Body of pancreas (tissue), 4 donors: Measurements from ENCODE around the gene PIP5K1A. TPM values are rescaled to one million over a fixed set of nuclear protein-coding genes. Genes with fewer than 3 reads are reported as not detected.

Experiments used
- ATAC-seq: fragments of 150-250 bp; one replicate; pipeline ENCODE4 v1.9.1; 2016
- DNase-seq, 4 donors: peaks; one replicate each; pipeline ENCODE4 v3.0.0-alpha.2; 2019
- H3K27ac ChIP-seq, 4 donors: fragments of 200-600 bp; sonication (generic); 1 replicate in 3 of 4; 2 replicates in 1 of 4; pipeline versions ENCODE4 v1.5.1 to v1.6.1; 2016 to 2019; ENCODE audit warnings: mild to moderate bottlenecking in 1 of 4, mixed read lengths in 1 of 4, moderate library complexity in 1 of 4
- H3K27me3 ChIP-seq, 2 donors: fragments of 200-600 bp; sonication (generic); one replicate each; pipeline ENCODE4 v1.6.0; 2016; ENCODE audit warnings: mild to moderate bottlenecking in 1 of 2
- H3K36me3 ChIP-seq, 2 donors: fragments of 200-600 bp; sonication (generic); replicated peaks in 1 of 2; 2 replicates each; pipeline ENCODE4 v1.5.1; 2016; ENCODE audit warnings: low read depth in 2 of 2; ENCODE audit not compliant: insufficient read depth in 1 of 2
- H3K4me1 ChIP-seq: fragments of 200-600 bp; sonication (generic); one replicate; pipeline ENCODE4 v1.6.0; 2016
- H3K4me3 ChIP-seq, 2 donors: fragments of 200-600 bp; sonication (generic); 1 replicate in 1 of 2; 2 replicates in 1 of 2; pipeline ENCODE4 v1.5.1; 2016 to 2019
- H3K9me3 ChIP-seq, 3 donors: fragments of 200-600 bp; sonication (generic); 1 replicate in 2 of 3; 2 replicates in 1 of 3; pipeline ENCODE4 v1.5.1; 2016
- POLR2A ChIP-seq, 3 donors: fragments of 450-650 bp; IDR thresholded peaks; one replicate each; pipeline ENCODE4 v1.6.1; 2016; ENCODE audit warnings: antibody characterized with exemption in 3 of 3, mild to moderate bottlenecking in 2 of 3
- WGBS, 2 donors: methylation state at CpG; one replicate each; pipeline ENCODE4 v1.1.5; 2017; 5-methylcytosine and 5-hydroxymethylcytosine counted together
- intact Hi-C: fragments of 100-400 bp; cut with DNase I; formaldehyde crosslinking; loops from one replicate; pipeline ENCODE4 v1.15.1; 2023
- total RNA-seq, 2 donors: library from RNA; depleted of rRNA; stranded (reverse); fragments of >200 nt; gene quantifications; one replicate each; pipeline ENCODE4 v1.1.0, GENCODE V29; 2016
- TF ChIP-seq, protein P1 (sequence below), 7 experiments: fragments of 450-650 bp in 4 of 7; fragments of 200-600 bp in 3 of 7; sonication (generic) in 3 of 7; IDR thresholded peaks; one replicate each; pipeline ENCODE4 v1.5.1; 2016 to 2019; ENCODE audit warnings: antibody characterized with exemption in 7 of 7

PIP5K1A gene
- total RNA-seq, 2 donors from 2014 or later, result 19.5 to 51.4 TPM

DNA sequence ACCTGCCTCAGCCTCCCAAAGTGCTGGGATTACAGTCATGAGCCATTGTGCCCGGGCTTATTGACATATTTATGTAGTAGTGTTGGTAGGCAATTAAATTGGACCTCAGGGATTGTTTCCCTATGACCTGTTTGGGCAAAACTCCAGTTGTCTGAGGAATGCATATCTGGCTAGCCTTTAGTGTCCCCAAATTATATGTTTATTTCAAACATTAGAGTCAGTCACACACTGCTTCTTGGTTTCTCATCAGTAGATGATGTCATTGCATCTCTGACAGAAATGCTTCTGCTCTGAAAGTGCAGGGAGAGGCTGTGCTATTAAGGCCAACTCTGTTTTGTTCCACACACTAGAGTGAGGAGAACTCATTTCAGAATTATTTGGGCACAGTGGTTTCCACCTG lies 12.5 kb downstream of the PIP5K1A start:
- TF ChIP-seq POLR2A (IDR thresholded peaks at IDR 0.05), result no peak
- TF ChIP-seq, protein P1, sequence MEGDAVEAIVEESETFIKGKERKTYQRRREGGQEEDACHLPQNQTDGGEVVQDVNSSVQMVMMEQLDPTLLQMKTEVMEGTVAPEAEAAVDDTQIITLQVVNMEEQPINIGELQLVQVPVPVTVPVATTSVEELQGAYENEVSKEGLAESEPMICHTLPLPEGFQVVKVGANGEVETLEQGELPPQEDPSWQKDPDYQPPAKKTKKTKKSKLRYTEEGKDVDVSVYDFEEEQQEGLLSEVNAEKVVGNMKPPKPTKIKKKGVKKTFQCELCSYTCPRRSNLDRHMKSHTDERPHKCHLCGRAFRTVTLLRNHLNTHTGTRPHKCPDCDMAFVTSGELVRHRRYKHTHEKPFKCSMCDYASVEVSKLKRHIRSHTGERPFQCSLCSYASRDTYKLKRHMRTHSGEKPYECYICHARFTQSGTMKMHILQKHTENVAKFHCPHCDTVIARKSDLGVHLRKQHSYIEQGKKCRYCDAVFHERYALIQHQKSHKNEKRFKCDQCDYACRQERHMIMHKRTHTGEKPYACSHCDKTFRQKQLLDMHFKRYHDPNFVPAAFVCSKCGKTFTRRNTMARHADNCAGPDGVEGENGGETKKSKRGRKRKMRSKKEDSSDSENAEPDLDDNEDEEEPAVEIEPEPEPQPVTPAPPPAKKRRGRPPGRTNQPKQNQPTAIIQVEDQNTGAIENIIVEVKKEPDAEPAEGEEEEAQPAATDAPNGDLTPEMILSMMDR (IDR thresholded peaks at IDR 0.05), result no peak
- no peaks in the 10 kb centered on the region for H3K9me3 ChIP-seq
- H3K4me3 ChIP-seq, result no peak overlapping the region
- ATAC-seq (no peak), DNase-seq (no peak)
- no peaks in the 10 kb centered on the region for H3K27me3 ChIP-seq
- peaks cover 5% of the 10 kb centered on the region for H3K4me1 ChIP-seq
- H3K27ac ChIP-seq, result no peak overlapping the region
- 67 to 82% methylated on average over 1 of the region's 1 CpG for WGBS, 2 donors
- peaks cover 0 to 6% of the 10 kb centered on the region in 2 donors for H3K36me3 ChIP-seq
- intact Hi-C loops, result no loop called here

DNA sequence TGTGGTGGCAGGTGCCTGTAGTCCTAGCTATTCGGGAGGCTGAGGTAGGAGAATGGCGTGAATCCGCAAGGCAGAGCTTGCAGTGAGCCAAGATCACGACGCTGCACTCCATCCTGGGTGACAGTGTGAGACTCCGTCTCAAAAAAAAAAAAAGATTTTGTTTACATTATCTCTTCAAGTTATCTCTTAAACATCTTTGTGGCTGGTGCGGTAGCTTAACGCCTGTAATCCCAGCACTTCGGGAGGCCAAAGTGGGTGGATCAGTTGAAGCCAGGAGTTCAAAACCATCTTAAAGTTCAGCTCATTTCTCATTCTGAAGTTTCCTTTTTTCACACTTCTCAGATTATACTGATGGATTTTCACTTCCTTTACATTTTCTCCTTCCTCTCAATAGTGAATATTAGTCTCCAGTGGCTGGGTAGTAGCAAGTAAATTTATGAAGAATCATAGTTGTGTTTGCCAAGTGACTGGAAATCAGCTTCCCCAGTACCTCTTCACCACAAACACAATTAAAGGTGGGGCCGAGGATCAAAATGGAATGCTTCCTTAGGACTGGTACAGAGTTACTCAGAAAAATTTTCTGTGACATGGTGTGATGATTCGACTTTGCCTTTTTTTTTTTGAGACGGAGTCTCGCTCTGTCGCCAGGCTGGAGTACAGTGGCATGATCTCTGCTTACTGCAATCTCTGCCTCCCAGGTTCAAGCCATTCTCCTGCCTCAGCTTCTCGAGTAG lies 13.8 kb downstream of the PIP5K1A start:
- Histone ChIP-seq H3K4me3 (no peak overlapping the region), H3K27ac (no peak overlapping the region), H3K9me3 (no peaks in the 10 kb centered on the region), H3K4me1 (peaks cover 15% of the 10 kb centered on the region), H3K36me3 (peaks cover 0 to 5% of the 10 kb centered on the region in 2 donors), H3K27me3 (no peaks in the 10 kb centered on the region)
- ATAC-seq (no peak), DNase-seq (no peak)
- TF ChIP-seq, protein P1 (IDR thresholded peaks at IDR 0.05), result no peak
- no peak for TF ChIP-seq POLR2A (IDR thresholded peaks at IDR 0.05)
- intact Hi-C loops, result no loop called here
- 82 to 88% methylated on average over 15 of the region's 15 CpGs for WGBS, 2 donors

DNA sequence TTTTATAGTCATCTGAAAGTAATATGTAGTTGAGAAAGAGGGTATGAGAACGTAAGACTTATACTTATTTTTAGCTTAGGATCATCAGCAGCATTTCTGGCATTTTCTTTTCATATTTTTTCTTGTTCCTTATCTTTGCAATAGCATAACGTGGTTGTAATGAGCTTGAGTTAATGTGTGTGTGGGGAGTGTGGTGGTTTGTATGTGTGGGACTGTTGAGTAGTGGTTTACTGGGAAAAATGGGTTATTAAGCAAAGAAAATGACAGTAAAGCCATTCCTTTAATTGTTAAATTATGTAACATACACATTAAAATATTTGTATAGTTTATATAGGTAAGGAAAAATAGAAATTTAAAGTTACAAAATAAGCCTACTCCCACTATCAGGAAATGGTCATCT lies 15.2 kb downstream of the PIP5K1A start:
- no peak for ATAC-seq
- Histone ChIP-seq H3K9me3 (no peaks in the 10 kb centered on the region), H3K27me3 (no peaks in the 10 kb centered on the region), H3K4me3 (no peak overlapping the region), H3K4me1 (peaks cover 15% of the 10 kb centered on the region), H3K27ac (no peak overlapping the region), H3K36me3 (no peaks in the 10 kb centered on the region)
- DNase-seq, result no peak
- no peak for TF ChIP-seq POLR2A (IDR thresholded peaks at IDR 0.05)
- TF ChIP-seq, protein P1 (IDR thresholded peaks at IDR 0.05), result no peak
- intact Hi-C loops, result no loop called here
- 20 to 25% methylated on average over 2 of the region's 2 CpGs for WGBS, 2 donors

DNA sequence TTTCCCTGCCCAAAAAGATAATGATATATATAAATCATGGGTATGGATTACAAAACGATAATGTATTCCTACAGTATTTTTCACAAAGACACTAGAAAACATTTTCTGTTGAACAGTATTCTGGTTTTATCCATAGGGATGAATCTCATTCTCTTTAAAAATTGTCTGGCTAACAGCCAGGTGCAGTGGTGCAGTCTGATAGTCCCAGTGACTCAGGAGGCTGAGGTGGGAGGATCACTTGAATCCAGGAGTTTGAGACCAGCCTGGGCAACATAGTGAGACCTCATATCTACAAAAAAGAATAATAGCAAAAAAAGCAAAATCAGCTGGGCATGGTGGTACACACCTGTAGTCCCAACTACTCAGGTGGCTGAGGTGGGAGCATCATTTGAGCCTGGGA lies 23.3 kb downstream of the PIP5K1A start:
- 79 to 87% methylated on average over 1 of the region's 1 CpG for WGBS, 2 donors
- Histone ChIP-seq H3K9me3 (no peaks in the 10 kb centered on the region), H3K4me3 (no peak overlapping the region), H3K27ac (no peak overlapping the region), H3K4me1 (peaks cover 5% of the 10 kb centered on the region), H3K36me3 (no peaks in the 10 kb centered on the region), H3K27me3 (no peaks in the 10 kb centered on the region)
- intact Hi-C loops, result no loop called here
- ATAC-seq (no peak), DNase-seq (no peak)
- TF ChIP-seq POLR2A (IDR thresholded peaks at IDR 0.05), result no peak
- TF ChIP-seq, protein P1 (IDR thresholded peaks at IDR 0.05), result no peak

DNA sequence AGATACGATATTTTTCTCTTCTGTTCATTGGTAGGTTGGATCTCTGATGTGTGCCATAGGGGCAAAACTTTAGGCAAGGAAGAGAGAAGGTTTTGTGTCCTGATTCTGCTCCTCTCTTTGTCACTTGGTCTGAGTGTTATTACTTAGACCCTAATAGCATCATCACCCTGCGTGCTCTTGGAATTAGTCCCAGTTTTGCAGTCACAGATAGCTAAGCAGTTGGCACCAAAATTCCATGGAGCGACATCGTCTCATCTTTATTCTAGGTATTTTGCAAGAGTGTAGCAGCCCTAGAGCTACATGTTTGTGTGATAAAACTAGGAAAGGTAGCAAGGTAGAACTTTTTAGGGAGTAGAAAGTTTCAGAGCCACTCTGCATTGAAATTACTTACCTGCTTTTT lies 23.8 kb downstream of the PIP5K1A start:
- DNase-seq (no peak), ATAC-seq (no peak)
- no peaks in the 10 kb centered on the region for H3K4me1 ChIP-seq
- 82 to 88% methylated on average over 4 of the region's 4 CpGs for WGBS, 2 donors
- H3K9me3 ChIP-seq, result no peaks in the 10 kb centered on the region
- intact Hi-C loops, result no loop called here
- TF ChIP-seq, protein P1 (IDR thresholded peaks at IDR 0.05), result no peak
- no peak for TF ChIP-seq POLR2A (IDR thresholded peaks at IDR 0.05)
- no peaks in the 10 kb centered on the region for H3K27me3 ChIP-seq
- no peak overlapping the region for H3K27ac ChIP-seq
- H3K36me3 ChIP-seq, result no peaks in the 10 kb centered on the region
- no peak overlapping the region for H3K4me3 ChIP-seq
